Sigmoid colon (tissue), 7 donors: ENCODE measurements around the gene FXR2. TPM values are rescaled to one million over a fixed set of nuclear protein-coding genes. Genes with fewer than 3 reads are reported as not detected.

Source experiments
- DNase-seq: peaks from one replicate; pipeline ENCODE4 v3.0.0-alpha.2; 2019
- H3K27ac ChIP-seq, 4 donors: fragments of 200-600 bp; sonication (generic); one replicate each; pipeline ENCODE4 v1.5.1; 2016 to 2019; ENCODE audit warnings: mild to moderate bottlenecking in 1 of 4
- H3K27me3 ChIP-seq, 3 donors: fragments of 200-600 bp; sonication (generic); one replicate each; pipeline ENCODE4 v1.5.1; 2019; ENCODE audit warnings: mild to moderate bottlenecking in 1 of 3
- H3K36me3 ChIP-seq, 4 donors: fragments of 200-600 bp; sonication (generic); one replicate each; pipeline ENCODE4 v1.5.1; 2016 to 2019
- H3K4me1 ChIP-seq, 4 donors: fragments of 200-600 bp; sonication (generic); one replicate each; pipeline ENCODE4 v1.5.1; 2017 to 2019
- H3K4me3 ChIP-seq, 4 donors: fragments of 200-600 bp; sonication (generic); one replicate each; pipeline ENCODE4 v1.5.1; 2017 to 2019; ENCODE audit warnings: mild to moderate bottlenecking in 2 of 4, moderate library complexity in 1 of 4
- H3K9me3 ChIP-seq, 4 donors: fragments of 200-600 bp in 3 of 4; sonication (generic) in 3 of 4; one replicate each; pipeline versions ENCODE4 v1.5.1 to v1.6.1; 2013 to 2019
- CTCF ChIP-seq, 4 experiments: fragments of 450-650 bp in 3 of 4; fragments of 200-600 bp in 1 of 4; IDR thresholded peaks; one replicate each; pipeline ENCODE4 v1.5.1; 2016 to 2019; ENCODE audit warnings: antibody characterized with exemption in 4 of 4, mild to moderate bottlenecking in 3 of 4, moderate library complexity in 2 of 4
- EP300 ChIP-seq, 4 donors: sonication (generic); formaldehyde crosslinking; IDR thresholded peaks; one replicate each; pipeline ENCODE4 v1.6.1; 2017; ENCODE audit warnings: antibody characterized with exemption in 4 of 4
- POLR2A ChIP-seq, 2 donors: fragments of 450-650 bp; IDR thresholded peaks; one replicate each; pipeline ENCODE4 v1.6.1; 2016; ENCODE audit warnings: antibody characterized with exemption in 2 of 2, mild to moderate bottlenecking in 2 of 2, moderate library complexity in 2 of 2
- POLR2AphosphoS5 ChIP-seq, 4 donors: sonication (generic); formaldehyde crosslinking; IDR thresholded peaks; one replicate each; pipeline ENCODE4 v1.6.1; 2017; ENCODE audit warnings: antibody characterized with exemption in 4 of 4
- WGBS, 2 donors: extraction: QIAGEN DNeasy Blood & Tissue Kit; methylation state at CpG; one replicate each; pipeline ENCODE4 v1.1.7; 2013; 5-methylcytosine and 5-hydroxymethylcytosine counted together
- intact Hi-C: fragments of 100-400 bp; cut with DNase I; formaldehyde crosslinking; loops from one replicate; pipeline ENCODE4 v1.15.1; 2023
- polyA plus RNA-seq, 3 donors: library from polyadenylated mRNA; stranded (reverse); fragments of 200-250 nt; gene quantifications; one replicate each; pipeline ENCODE4 v1.2.3, GENCODE V29; 2013
- small RNA-seq, 3 donors: library from RNA; depleted of rRNA; stranded (forward); fragments of <200 nt; gene quantifications; one replicate each; pipeline ENCODE3, GENCODE V24; 2016
- total RNA-seq, 4 donors: library from RNA; depleted of rRNA; stranded (reverse); fragments of >200 nt; gene quantifications; one replicate each; pipeline ENCODE4 v1.1.0, GENCODE V29; 2016
- donor health status: healthy with polysubstance abuse.
- donor health status: Bipolar disorder and iron deficiency.
- donor health status: healthy.

FXR2 gene
- total and polyA plus RNA-seq, 7 donors, result 21.3 to 35.5 (median 33.8) TPM

DNA sequence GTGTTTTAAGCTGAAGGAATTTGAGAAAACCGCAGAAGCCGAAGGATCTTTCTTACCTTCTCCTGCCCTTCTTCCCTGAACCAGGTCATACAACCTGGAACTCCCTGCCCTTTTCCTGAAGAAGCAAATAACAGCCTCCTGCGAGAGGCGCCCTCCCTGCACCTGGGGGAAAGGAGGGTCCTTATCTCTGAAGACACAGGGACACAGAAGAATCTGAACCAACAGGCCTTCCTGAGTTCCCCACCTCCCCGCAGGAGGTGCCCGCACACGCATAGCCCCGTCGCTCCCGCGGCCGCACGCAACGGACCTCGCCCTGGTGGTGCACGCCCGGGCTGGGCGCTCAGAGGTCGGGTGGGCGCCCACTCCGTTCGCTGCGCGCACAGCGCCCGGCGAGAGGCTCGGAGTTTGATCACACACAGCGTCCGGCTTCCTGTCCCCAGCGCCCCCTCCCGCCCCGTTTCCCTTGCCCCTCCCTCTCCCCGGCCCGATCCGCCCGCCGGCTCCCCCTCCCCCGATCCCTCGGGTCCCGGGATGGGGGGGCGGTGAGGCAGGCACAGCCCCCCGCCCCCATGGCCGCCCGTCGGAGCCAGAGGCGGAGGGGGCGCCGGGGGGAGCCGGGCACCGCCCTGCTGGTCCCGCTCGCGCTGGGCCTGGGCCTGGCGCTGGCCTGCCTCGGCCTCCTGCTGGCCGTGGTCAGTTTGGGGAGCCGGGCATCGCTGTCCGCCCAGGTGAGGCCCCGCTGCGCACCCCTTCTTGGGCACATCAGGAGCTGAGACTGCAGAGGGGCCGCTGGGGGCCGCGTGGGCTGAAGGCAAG is 65.9 kb downstream of the FXR2 start, which contains the start of gene TNFSF12:
TNFSF12 (plus strand) TSS at position 474 of the 816 bp plus-strand sequence; CDS start at position 570, 96 bp downstream.
- Histone ChIP-seq H3K9me3 (no peaks in the 10 kb centered on the region), H3K27me3 (no peaks in the 10 kb centered on the region), H3K36me3 (peaks cover 0 to 17% (median 10%) of the 10 kb centered on the region in 4 donors), H3K4me3 (peak within 1 kb of the TSS; percentile 53 to 79 (median 76)), H3K27ac (peak within 1 kb of the TSS; percentile 89 to 93 (median 91)), H3K4me1 (peaks cover 0 to 21% (median 19%) of the 10 kb centered on the region in 4 donors)
- intact Hi-C loops, result no loop called here
- peak; percentile 85 for DNase-seq
- WGBS, 2 donors, result 1 to 4% methylated on average over 65 of the region's 65 CpGs
- peak in 2 of 4 experiments; percentile 10 to 22 for TF ChIP-seq CTCF (IDR thresholded peaks at IDR 0.05)
- peak in 3 of 4 donors; percentile 23 to 64 (median 55) for TF ChIP-seq POLR2AphosphoS5 (IDR thresholded peaks at IDR 0.05)
- no peak for TF ChIP-seq POLR2A (IDR thresholded peaks at IDR 0.05)
- TF ChIP-seq EP300 (IDR thresholded peaks at IDR 0.05), result no peak

DNA sequence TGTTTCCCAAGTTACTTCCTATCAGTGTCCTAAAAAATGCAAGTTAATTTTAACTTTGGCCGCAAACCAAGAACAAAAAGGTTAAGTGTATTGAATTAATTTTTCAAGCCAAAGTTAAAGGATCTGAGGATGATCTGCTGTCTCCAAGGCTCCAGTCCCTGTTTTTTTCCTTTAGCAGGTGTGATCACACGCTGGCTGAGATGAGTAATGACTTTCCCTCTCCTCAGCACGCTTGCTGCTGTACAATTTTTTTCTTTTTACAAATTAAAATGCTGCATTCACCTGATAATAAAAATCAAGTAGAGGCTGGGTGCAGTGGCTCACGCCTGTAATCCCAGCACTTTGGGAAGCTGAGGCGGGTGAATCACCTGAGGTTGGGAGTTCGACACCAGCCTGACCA is 69.8 kb downstream of the FXR2 start:
- H3K36me3 ChIP-seq, result no peaks in the 10 kb centered on the region
- H3K27ac ChIP-seq, result no peak overlapping the region
- H3K4me3 ChIP-seq, result no peak overlapping the region
- H3K9me3 ChIP-seq, result no peaks in the 10 kb centered on the region
- intact Hi-C loops, result no loop called here
- 70 to 85% methylated on average over 6 of the region's 6 CpGs for WGBS, 2 donors
- no peaks in the 10 kb centered on the region for H3K27me3 ChIP-seq
- TF ChIP-seq CTCF (IDR thresholded peaks at IDR 0.05) (no peak), POLR2AphosphoS5 (IDR thresholded peaks at IDR 0.05) (no peak), POLR2A (IDR thresholded peaks at IDR 0.05) (no peak), EP300 (IDR thresholded peaks at IDR 0.05) (no peak)
- no peak for DNase-seq
- peaks cover 0 to 18% (median 14%) of the 10 kb centered on the region in 4 donors for H3K4me1 ChIP-seq

Small RNA genes within 50 kb of the gene (small RNA-seq; reads per million reads assigned to genes)
- 0 reads per million in 3 donors for gene CD68
- gene SNORA48, result 0 reads per million in 3 donors
- gene SNORD10, result 0 reads per million in 3 donors

Other genes with a start within 250 kb of the FXR2 start
- gene TNK1, start 233.8 kb downstream of the FXR2 start, total RNA-seq, result 1 to 10 TPM; 2.1 to 5.4 (median 3.4) TPM
- gene TNK1, start 233.8 kb downstream of the FXR2 start, polyA plus RNA-seq, result 10 to 100 TPM in 2 of 3 donors, 1 to 10 TPM in 1; 8.4 to 14.6 (median 10.4) TPM
- 10 to 100 TPM; 10.4 to 18.3 (median 14.2) TPM for gene PLSCR3, start 220.4 kb downstream of the FXR2 start, total RNA-seq
- gene PLSCR3, start 220.4 kb downstream of the FXR2 start, polyA plus RNA-seq, result 10 to 100 TPM; 11.6 to 27.2 (median 18.0) TPM
- 100 to 1,000 TPM in 2 of 4 donors, 10 to 100 TPM in 2; 19.0 to 152 (median 99.7) TPM for gene TMEM256, start 210.8 kb downstream of the FXR2 start, total RNA-seq
- 100 to 1,000 TPM; 150 to 357 (median 235) TPM for gene TMEM256, start 210.8 kb downstream of the FXR2 start, polyA plus RNA-seq
- gene NLGN2, start 207.1 kb downstream of the FXR2 start, total RNA-seq, result 10 to 100 TPM in 2 of 4 donors, 1 to 10 TPM in 2; 6.8 to 18.8 (median 10.4) TPM
- gene NLGN2, start 207.1 kb downstream of the FXR2 start, polyA plus RNA-seq, result 1 to 10 TPM in 1 of 3 donors, under 1 TPM in 2; 0.60 to 8.9 (median 0.69) TPM
- gene SPEM1, start 194.6 kb downstream of the FXR2 start, total RNA-seq, result not detected
- not detected for gene SPEM1, start 194.6 kb downstream of the FXR2 start, polyA plus RNA-seq
- gene SPEM2, start 189.3 kb downstream of the FXR2 start, total RNA-seq, result not detected
- not detected for gene SPEM2, start 189.3 kb downstream of the FXR2 start, polyA plus RNA-seq
- gene SPEM3, start 186.0 kb downstream of the FXR2 start, total RNA-seq, result not detected
- not detected for gene SPEM3, start 186.0 kb downstream of the FXR2 start, polyA plus RNA-seq
- 1 to 10 TPM; 1.2 to 2.5 (median 1.6) TPM for gene TMEM102, start 179.5 kb downstream of the FXR2 start, total RNA-seq
- gene TMEM102, start 179.5 kb downstream of the FXR2 start, polyA plus RNA-seq, result 10 to 100 TPM in 1 of 3 donors, 1 to 10 TPM in 2; 6.6 to 14.5 (median 8.1) TPM
- under 1 TPM in 1 of 4 donors, not detected in 3; 0.36 TPM for gene FGF11, start 175.4 kb downstream of the FXR2 start, total RNA-seq
- gene FGF11, start 175.4 kb downstream of the FXR2 start, polyA plus RNA-seq, result 1 to 10 TPM in 1 of 3 donors, under 1 TPM in 1, not detected in 1; 0.69 to 2.8 TPM
- gene CHRNB1, start 169.8 kb downstream of the FXR2 start, total RNA-seq, result 1 to 10 TPM; 4.2 to 8.1 (median 6.5) TPM
- 10 to 100 TPM in 2 of 3 donors, 1 to 10 TPM in 1; 7.2 to 13.2 (median 11.2) TPM for gene CHRNB1, start 169.8 kb downstream of the FXR2 start, polyA plus RNA-seq
- 10 to 100 TPM; 42.5 to 56.5 (median 45.3) TPM for gene ZBTB4, start 135.3 kb downstream of the FXR2 start, total RNA-seq
- gene ZBTB4, start 135.3 kb downstream of the FXR2 start, polyA plus RNA-seq, result 10 to 100 TPM in 2 of 3 donors, 1 to 10 TPM in 1; 5.5 to 19.6 (median 12.0) TPM
- not detected for gene SLC35G6, start 133.5 kb downstream of the FXR2 start, total RNA-seq
- not detected for gene SLC35G6, start 133.5 kb downstream of the FXR2 start, polyA plus RNA-seq
- gene POLR2A, start 130.5 kb downstream of the FXR2 start, total RNA-seq, result 10 to 100 TPM; 30.1 to 43.2 (median 36.5) TPM
- 10 to 100 TPM in 2 of 3 donors, 1 to 10 TPM in 1; 7.2 to 51.1 (median 11.3) TPM for gene POLR2A, start 130.5 kb downstream of the FXR2 start, polyA plus RNA-seq
- 100 to 1,000 TPM in 2 of 4 donors, 10 to 100 TPM in 2; 60.1 to 122 (median 91.8) TPM for gene TNFSF12, start 65.8 kb downstream of the FXR2 start, total RNA-seq
- 10 to 100 TPM; 18.0 to 45.0 (median 26.1) TPM for gene TNFSF12, start 65.8 kb downstream of the FXR2 start, polyA plus RNA-seq
- gene TNFSF13, start 56.1 kb downstream of the FXR2 start, total RNA-seq, result 10 to 100 TPM; 20.2 to 41.0 (median 24.5) TPM
- 100 to 1,000 TPM in 1 of 3 donors, 10 to 100 TPM in 2; 15.6 to 108 (median 21.0) TPM for gene TNFSF13, start 56.1 kb downstream of the FXR2 start, polyA plus RNA-seq
- gene SENP3, start 53.0 kb downstream of the FXR2 start, total RNA-seq, result 10 to 100 TPM; 73.5 to 91.1 (median 81.1) TPM
- 10 to 100 TPM; 28.2 to 55.4 (median 35.6) TPM for gene SENP3, start 53.0 kb downstream of the FXR2 start, polyA plus RNA-seq
- 10 to 100 TPM; 24.6 to 56.4 (median 37.0) TPM for gene CD68, start 35.3 kb downstream of the FXR2 start, total RNA-seq
- gene CD68, start 35.3 kb downstream of the FXR2 start, polyA plus RNA-seq, result 100 to 1,000 TPM in 2 of 3 donors, 10 to 100 TPM in 1; 58.3 to 161 (median 118) TPM
- 10 to 100 TPM; 38.5 to 67.1 (median 50.8) TPM for gene MPDU1, start 31.0 kb downstream of the FXR2 start, total RNA-seq
- gene MPDU1, start 31.0 kb downstream of the FXR2 start, polyA plus RNA-seq, result 100 to 1,000 TPM in 1 of 3 donors, 10 to 100 TPM in 2; 38.4 to 121 (median 45.3) TPM
- 10 to 100 TPM in 2 of 4 donors, 1 to 10 TPM in 2; 2.5 to 15.3 (median 10.5) TPM for gene SOX15, start 24.8 kb downstream of the FXR2 start, total RNA-seq
- 1 to 10 TPM in 2 of 3 donors, not detected in 1; 1.2 TPM for gene SOX15, start 24.8 kb downstream of the FXR2 start, polyA plus RNA-seq
- 100 to 1,000 TPM in 2 of 4 donors, 10 to 100 TPM in 2; 72.9 to 116 (median 99.2) TPM for gene SAT2, start 12.9 kb upstream of the FXR2 start, total RNA-seq
- gene SAT2, start 12.9 kb upstream of the FXR2 start, polyA plus RNA-seq, result 100 to 1,000 TPM in 2 of 3 donors, 10 to 100 TPM in 1; 96.9 to 115 (median 107) TPM
- not detected for gene SHBG, start 15.2 kb upstream of the FXR2 start, total RNA-seq
- gene SHBG, start 15.2 kb upstream of the FXR2 start, polyA plus RNA-seq, result 1 to 10 TPM in 1 of 3 donors, under 1 TPM in 1, not detected in 1; 0.34 to 1.2 TPM
- 1 to 10 TPM; 1.2 to 4.2 (median 1.5) TPM for gene ATP1B2, start 36.0 kb upstream of the FXR2 start, total RNA-seq
- gene ATP1B2, start 36.0 kb upstream of the FXR2 start, polyA plus RNA-seq, result 1 to 10 TPM in 1 of 3 donors, under 1 TPM in 1, not detected in 1; 0.60 to 1.2 TPM
- 10 to 100 TPM; 14.0 to 31.5 (median 15.9) TPM for gene TP53, start 72.6 kb upstream of the FXR2 start, total RNA-seq
- 10 to 100 TPM; 14.4 to 45.3 (median 16.2) TPM for gene TP53, start 72.6 kb upstream of the FXR2 start, polyA plus RNA-seq
- gene WRAP53, start 73.6 kb upstream of the FXR2 start, total RNA-seq, result 10 to 100 TPM in 1 of 4 donors, 1 to 10 TPM in 3; 3.9 to 16.3 (median 4.8) TPM
- gene WRAP53, start 73.6 kb upstream of the FXR2 start, polyA plus RNA-seq, result 10 to 100 TPM in 1 of 3 donors, 1 to 10 TPM in 2; 3.6 to 15.5 (median 7.6) TPM
- under 1 TPM; 0.28 to 0.71 (median 0.44) TPM for gene EFNB3, start 90.3 kb upstream of the FXR2 start, total RNA-seq
- gene EFNB3, start 90.3 kb upstream of the FXR2 start, polyA plus RNA-seq, result 1 to 10 TPM in 1 of 3 donors, not detected in 2; 1.0 TPM
- gene DNAH2, start 102.8 kb upstream of the FXR2 start, total RNA-seq, result under 1 TPM in 3 of 4 donors, not detected in 1; under 0.01 to 0.36 (median 0.28) TPM
- under 1 TPM in 1 of 3 donors, not detected in 2; 0.32 TPM for gene DNAH2, start 102.8 kb upstream of the FXR2 start, polyA plus RNA-seq
- 10 to 100 TPM in 1 of 4 donors, 1 to 10 TPM in 3; 6.1 to 11.6 (median 8.5) TPM for gene KDM6B, start 219.3 kb upstream of the FXR2 start, total RNA-seq
- gene KDM6B, start 219.3 kb upstream of the FXR2 start, polyA plus RNA-seq, result 10 to 100 TPM in 1 of 3 donors, 1 to 10 TPM in 2; 5.5 to 19.4 (median 6.0) TPM
- 10 to 100 TPM in 3 of 4 donors, 1 to 10 TPM in 1; 6.8 to 19.9 (median 10.5) TPM for gene TMEM88, start 240.2 kb upstream of the FXR2 start, total RNA-seq
- 10 to 100 TPM in 1 of 3 donors, 1 to 10 TPM in 2; 2.4 to 11.4 (median 9.0) TPM for gene TMEM88, start 240.2 kb upstream of the FXR2 start, polyA plus RNA-seq
- gene NAA38, start 242.7 kb upstream of the FXR2 start, total RNA-seq, result 100 to 1,000 TPM in 3 of 4 donors, 10 to 100 TPM in 1; 92.4 to 206 (median 106) TPM
- gene NAA38, start 242.7 kb upstream of the FXR2 start, polyA plus RNA-seq, result 100 to 1,000 TPM in 2 of 3 donors, 10 to 100 TPM in 1; 99.4 to 148 (median 138) TPM
- 10 to 100 TPM in 2 of 4 donors, 1 to 10 TPM in 2; 7.1 to 14.4 (median 10.7) TPM for gene CYB5D1, start 243.1 kb upstream of the FXR2 start, total RNA-seq
- gene CYB5D1, start 243.1 kb upstream of the FXR2 start, polyA plus RNA-seq, result 1 to 10 TPM; 4.2 to 8.6 (median 4.6) TPM